ENCODE results near the gene RAB4B.
A peak's percentile ranks its signal among the peaks of the same experiment; 100 is the strongest.
"Not testable (repeated sequence)": the region's sequence is repeated elsewhere in the genome, so short reads cannot be mapped to it uniquely, and the experiment has no call there.

The RAB4B gene

GRCh38 chr19:40777937-40778705 is at the start of gene RAB4B:
RAB4B (plus strand) TSS chr19:40778247; CDS start chr19:40778376, 129 bp downstream.
- DNase-seq, result peak; percentile 100

- not testable (repeated sequence) for DNase-seq
These were observed 48.0 kb upstream of the RAB4B start for GRCh38 chr19:40730065-40730464.

GRCh38 chr19:40732304-40732703 is 45.7 kb upstream of the RAB4B start:
- DNase-seq, result not testable (repeated sequence)

- no peak for DNase-seq
These were observed 44.9 kb upstream of the RAB4B start for GRCh38 chr19:40733149-40733548.

- DNase-seq, result no peak
These were observed 42.9 kb upstream of the RAB4B start for GRCh38 chr19:40735013-40735771.

GRCh38 chr19:40736661-40737060 is 41.4 kb upstream of the RAB4B start:
- DNase-seq, result no peak

GRCh38 chr19:40737102-40737644 is 40.9 kb upstream of the RAB4B start:
- DNase-seq, result no peak

- DNase-seq, result no peak
These were observed 38.8 kb upstream of the RAB4B start for GRCh38 chr19:40739030-40739839.

- DNase-seq, result no peak
These were observed 38.0 kb upstream of the RAB4B start for GRCh38 chr19:40739871-40740703.

- no peak for DNase-seq
These were observed 37.3 kb upstream of the RAB4B start for GRCh38 chr19:40740747-40741146.

GRCh38 chr19:40741527-40742390 is 36.3 kb upstream of the RAB4B start:
- DNase-seq, result no peak

- no peak for DNase-seq
These were observed 35.6 kb upstream of the RAB4B start for GRCh38 chr19:40742477-40742876.

GRCh38 chr19:40742886-40743285 is 35.2 kb upstream of the RAB4B start:
- no peak for DNase-seq

GRCh38 chr19:40743926-40744325 is 34.1 kb upstream of the RAB4B start:
- DNase-seq, result no peak

GRCh38 chr19:40744554-40745401 is 33.3 kb upstream of the RAB4B start:
- DNase-seq, result no peak

GRCh38 chr19:40745402-40745780 is 32.7 kb upstream of the RAB4B start:
- no peak for DNase-seq

GRCh38 chr19:40747536-40747935 is 30.5 kb upstream of the RAB4B start:
- DNase-seq, result no peak

- peak; percentile 100 for DNase-seq
These were observed 27.8 kb upstream of the RAB4B start, which contains the start of gene ACTMAP for GRCh38 chr19:40750058-40750873. ACTMAP (minus strand) TSS chr19:40750477; CDS start chr19:40749803, 674 bp downstream.

Measured in NCI-H69 (cell line).